ENCODE results near the gene RPL9.

RPL9 gene

DNA sequence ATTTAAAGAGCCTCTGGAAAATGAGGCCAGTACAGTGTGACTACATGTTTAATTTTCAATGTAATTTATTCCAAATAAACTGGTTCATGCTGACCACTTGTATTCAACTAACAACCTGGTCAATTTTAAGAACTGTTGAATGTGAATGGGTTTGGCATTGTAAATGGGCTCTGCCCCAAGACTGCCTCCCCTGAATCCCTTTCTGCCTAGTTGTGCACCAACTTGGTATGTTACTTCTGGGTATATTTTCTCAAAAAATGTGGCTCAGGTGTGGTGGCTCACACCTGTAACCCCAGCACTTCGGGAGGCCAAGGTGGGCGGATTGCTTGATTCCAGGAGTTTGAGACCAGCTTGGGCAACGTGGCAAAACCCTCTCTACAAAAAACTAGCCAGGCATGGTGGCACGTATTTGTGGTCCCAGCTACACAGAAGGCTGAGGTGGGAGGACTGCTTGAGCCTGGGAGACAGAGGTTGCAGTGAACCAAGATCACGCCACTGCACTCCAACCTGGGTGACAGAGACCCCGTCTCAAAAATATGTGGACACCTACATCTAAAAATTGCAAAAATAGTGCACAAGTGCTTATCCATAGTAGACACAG is 7.2 kb downstream of the RPL9 start:
- Histone ChIP-seq H3K4me1 (peaks cover 12% of the 10 kb centered on the region), H3K4me3 (no peak overlapping the region), H3K4me2 (no peak overlapping the region), H3K36me3 (peaks cover 91% of the 10 kb centered on the region), H3K27me3 (no peaks in the 10 kb centered on the region), H3K27ac (no peak overlapping the region), H3K9ac (no peak overlapping the region), H4K20me1 (peaks cover 84% of the 10 kb centered on the region), H3K9me3 (peaks cover 5% of the 10 kb centered on the region)
- no peak for TF ChIP-seq Cebpa-rat (IDR thresholded peaks at IDR 0.05)

- Histone ChIP-seq H3K4me2 (no peak overlapping the region), H3K4me1 (peaks cover 3% of the 10 kb centered on the region; the same call in 1 of the 2 replicates), H4K20me1 (peaks cover 75% of the 10 kb centered on the region), H3K4me3 (no peak overlapping the region), H3K9me3 (peaks cover 5% of the 10 kb centered on the region), H3K27ac (no peak overlapping the region), H3K27me3 (no peaks in the 10 kb centered on the region), H3K36me3 (peaks cover 86% of the 10 kb centered on the region), H3K9ac (no peak overlapping the region)
- no peak for TF ChIP-seq Cebpa-rat (IDR thresholded peaks at IDR 0.05)
These were observed 8.1 kb downstream of the RPL9 start for GRCh38 chr4:39450618-39451017.

GRCh38 chr4:39446842-39447573 is 11.7 kb downstream of the RPL9 start:
- Histone ChIP-seq H3K4me1 (no peaks in the 10 kb centered on the region), H3K27ac (no peak overlapping the region), H3K36me3 (peaks cover 50% of the 10 kb centered on the region), H3K27me3 (no peaks in the 10 kb centered on the region), H4K20me1 (peaks cover 39% of the 10 kb centered on the region), H3K9me3 (peaks cover 5% of the 10 kb centered on the region), H3K4me3 (no peak overlapping the region), H3K4me2 (no peak overlapping the region), H3K9ac (no peak overlapping the region)
- no peak for TF ChIP-seq Cebpa-rat (IDR thresholded peaks at IDR 0.05)

GRCh38 chr4:39446483-39446841 is 12.3 kb downstream of the RPL9 start:
- H3K27ac ChIP-seq: no peak overlapping the region
- no peak overlapping the region for H3K4me2 ChIP-seq
- peaks cover 5% of the 10 kb centered on the region for H3K9me3 ChIP-seq
- H3K4me3 ChIP-seq: no peak overlapping the region
- no peak overlapping the region for H3K9ac ChIP-seq
- no peaks in the 10 kb centered on the region for H3K27me3 ChIP-seq
- H3K4me1 ChIP-seq: no peaks in the 10 kb centered on the region
- no peak for TF ChIP-seq Cebpa-rat (IDR thresholded peaks at IDR 0.05)
- peaks cover 45% of the 10 kb centered on the region for H3K36me3 ChIP-seq
- peaks cover 33% of the 10 kb centered on the region for H4K20me1 ChIP-seq

DNA sequence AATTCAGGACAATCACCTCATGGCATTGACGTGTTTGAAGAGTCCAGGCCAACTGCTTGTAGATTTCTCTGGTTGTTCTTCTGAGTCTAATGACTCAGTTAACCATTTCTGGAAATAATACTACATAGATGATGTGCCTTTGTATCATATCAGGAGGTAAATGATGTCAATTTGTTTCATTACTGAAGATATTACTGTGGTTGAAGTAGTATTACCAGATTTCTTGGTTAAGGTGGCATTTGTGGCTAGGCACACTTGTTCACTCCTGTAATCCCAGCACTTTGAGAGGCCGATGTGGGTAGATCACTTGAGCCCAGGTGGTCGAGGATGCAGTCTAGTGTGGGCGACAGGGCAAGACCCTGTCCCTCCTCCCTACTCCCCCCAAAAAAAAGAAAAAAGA is 15.7 kb downstream of the RPL9 start:
- Histone ChIP-seq H3K36me3 (peaks cover 16% of the 10 kb centered on the region), H3K27me3 (no peaks in the 10 kb centered on the region), H4K20me1 (no peaks in the 10 kb centered on the region), H3K27ac (no peak overlapping the region), H3K4me2 (no peak overlapping the region), H3K4me1 (no peaks in the 10 kb centered on the region), H3K9me3 (peaks cover 5% of the 10 kb centered on the region), H3K9ac (no peak overlapping the region), H3K4me3 (no peak overlapping the region)
- TF ChIP-seq Cebpa-rat (IDR thresholded peaks at IDR 0.05): no peak

GRCh38 chr4:39441593-39441992 is 17.1 kb downstream of the RPL9 start:
- Histone ChIP-seq H3K4me2 (no peak overlapping the region), H3K4me3 (no peak overlapping the region), H3K27me3 (no peaks in the 10 kb centered on the region), H3K36me3 (peaks cover 5% of the 10 kb centered on the region; the same call in 1 of the 2 replicates), H3K27ac (no peak overlapping the region), H3K4me1 (no peaks in the 10 kb centered on the region), H3K9ac (no peak overlapping the region), H4K20me1 (no peaks in the 10 kb centered on the region), H3K9me3 (no peaks in the 10 kb centered on the region)
- TF ChIP-seq Cebpa-rat (IDR thresholded peaks at IDR 0.05): no peak

GRCh38 chr4:39435659-39436563 is 22.8 kb downstream of the RPL9 start:
- H3K36me3 ChIP-seq: no peaks in the 10 kb centered on the region
- no peak overlapping the region for H3K4me2 ChIP-seq
- no peaks in the 10 kb centered on the region for H3K9me3 ChIP-seq
- no peaks in the 10 kb centered on the region for H4K20me1 ChIP-seq
- no peak for TF ChIP-seq Cebpa-rat (IDR thresholded peaks at IDR 0.05)
- no peak overlapping the region for H3K4me3 ChIP-seq
- no peak overlapping the region for H3K9ac ChIP-seq
- H3K27me3 ChIP-seq: no peaks in the 10 kb centered on the region
- H3K27ac ChIP-seq: no peak overlapping the region
- no peaks in the 10 kb centered on the region for H3K4me1 ChIP-seq

- Histone ChIP-seq H3K27ac (no peak overlapping the region), H3K9ac (no peak overlapping the region), H3K4me1 (no peaks in the 10 kb centered on the region), H3K4me2 (no peak overlapping the region), H3K36me3 (no peaks in the 10 kb centered on the region), H3K4me3 (no peak overlapping the region), H3K27me3 (no peaks in the 10 kb centered on the region), H4K20me1 (no peaks in the 10 kb centered on the region), H3K9me3 (no peaks in the 10 kb centered on the region)
- TF ChIP-seq Cebpa-rat (IDR thresholded peaks at IDR 0.05): no peak
These were observed 24.7 kb downstream of the RPL9 start for GRCh38 chr4:39433878-39434492.

GRCh38 chr4:39429476-39430334 is 29.0 kb downstream of the RPL9 start:
- no peaks in the 10 kb centered on the region for H3K27me3 ChIP-seq
- no peaks in the 10 kb centered on the region for H3K36me3 ChIP-seq
- no peaks in the 10 kb centered on the region for H3K9me3 ChIP-seq
- H3K27ac ChIP-seq: no peak overlapping the region
- no peak overlapping the region for H3K4me2 ChIP-seq
- H3K4me1 ChIP-seq: peaks cover 7% of the 10 kb centered on the region; the same call in 1 of the 2 replicates
- no peak for TF ChIP-seq Cebpa-rat (IDR thresholded peaks at IDR 0.05)
- no peaks in the 10 kb centered on the region for H4K20me1 ChIP-seq
- no peak overlapping the region for H3K9ac ChIP-seq
- H3K4me3 ChIP-seq: no peak overlapping the region

Data from BLaER1 (cell line).